Neuronal stem cell (in vitro differentiated cells): ENCODE measurements around the gene ZNF592.
A peak's percentile ranks its signal among the peaks of the same experiment; 100 is the strongest.

Source experiments
- DNase-seq: peaks from one replicate; pipeline ENCODE4 v3.0.0-alpha.2; 2013; ENCODE audit warnings: low spot score
- H2AFZ ChIP-seq: one replicate; pipeline ENCODE4 v1.6.1; 2013; ENCODE audit warnings: mild to moderate bottlenecking, low read length, inconsistent platforms
- H2AK5ac ChIP-seq: 2 replicates; pipeline ENCODE4 v1.6.1; 2013; ENCODE audit warnings: low read depth, mild to moderate bottlenecking, inconsistent platforms, low read length, moderate library complexity, mixed read lengths
- H2BK120ac ChIP-seq: 2 replicates; pipeline ENCODE4 v1.6.1; 2013; ENCODE audit warnings: low read depth, mild to moderate bottlenecking, inconsistent platforms, low read length, moderate library complexity, mixed read lengths
- H2BK12ac ChIP-seq: one replicate; pipeline ENCODE4 v1.6.1; 2013; ENCODE audit warnings: low read length, inconsistent platforms
- H2BK15ac ChIP-seq: 2 replicates; pipeline ENCODE4 v1.6.1; 2013; ENCODE audit warnings: mild to moderate bottlenecking, low read length, inconsistent platforms, mixed read lengths
- H2BK5ac ChIP-seq: one replicate; pipeline ENCODE4 v1.6.1; 2013; ENCODE audit warnings: inconsistent platforms, mild to moderate bottlenecking, low read length, moderate library complexity
- H3K14ac ChIP-seq: one replicate; pipeline ENCODE4 v1.6.1; 2013; ENCODE audit warnings: low read length, inconsistent platforms
- H3K18ac ChIP-seq: 2 replicates; pipeline ENCODE4 v1.6.1; 2013; ENCODE audit warnings: low read length, inconsistent platforms
- H3K23ac ChIP-seq: 2 replicates; pipeline ENCODE4 v1.6.1; 2013; ENCODE audit warnings: low read depth, mild to moderate bottlenecking, mixed read lengths, low read length, inconsistent platforms; ENCODE audit not compliant: poor library complexity
- H3K27ac ChIP-seq: replicated peaks from 3 replicates; pipeline ENCODE4 v1.5.1; 2013; ENCODE audit warnings: low read length, inconsistent platforms
- H3K27me3 ChIP-seq, 3 experiments: 2 replicates each; pipeline ENCODE4 v1.6.1; 2013; ENCODE audit warnings: low read length in 3 of 3, mild to moderate bottlenecking in 2 of 3, inconsistent platforms in 1 of 3, low read depth in 1 of 3, mixed read lengths in 1 of 3, moderate library complexity in 1 of 3; ENCODE audit not compliant: control insufficient read depth in 3 of 3, insufficient read depth in 3 of 3
- H3K36me3 ChIP-seq, 2 donors: replicated peaks in 1 of 2; 2 replicates each; pipeline ENCODE4 v1.6.1; 2013; ENCODE audit warnings: low read length in 2 of 2; ENCODE audit not compliant: control insufficient read depth in 2 of 2, insufficient read depth in 2 of 2
- H3K4ac ChIP-seq: 2 replicates; pipeline ENCODE4 v1.6.1; 2013; ENCODE audit warnings: inconsistent platforms, mild to moderate bottlenecking, low read length, moderate library complexity
- H3K4me1 ChIP-seq, 2 donors: 1 replicate in 1 of 2; 2 replicates in 1 of 2; pipeline ENCODE4 v1.6.1; 2013; ENCODE audit warnings: low read length in 2 of 2, low read depth in 1 of 2; ENCODE audit not compliant: control insufficient read depth in 2 of 2, insufficient read depth in 1 of 2
- H3K4me2 ChIP-seq: one replicate; pipeline ENCODE4 v1.6.1; 2013; ENCODE audit warnings: mild to moderate bottlenecking, low read length, inconsistent platforms; ENCODE audit not compliant: insufficient read depth, poor library complexity, severe bottlenecking
- H3K4me3 ChIP-seq, 2 donors: 2 replicates each; pipeline ENCODE4 v1.5.1; 2013; ENCODE audit warnings: low read length in 2 of 2, mild to moderate bottlenecking in 2 of 2, inconsistent platforms in 1 of 2, moderate library complexity in 1 of 2
- H3K79me1 ChIP-seq: one replicate; pipeline ENCODE4 v1.6.1; 2013; ENCODE audit warnings: low read depth, mild to moderate bottlenecking, inconsistent platforms, low read length, moderate library complexity
- H3K9ac ChIP-seq: one replicate; pipeline ENCODE4 v1.6.1; 2013; ENCODE audit warnings: mild to moderate bottlenecking, low read depth, low read length, inconsistent platforms; ENCODE audit not compliant: poor library complexity
- H3K9me3 ChIP-seq, 2 donors: replicated peaks in 1 of 2; 2 replicates each; pipeline versions ENCODE3 to v1.6.1; 2013; ENCODE audit warnings: low read length in 2 of 2, mild to moderate bottlenecking in 2 of 2, inconsistent platforms in 1 of 2, low read depth in 1 of 2, mixed read lengths in 1 of 2, moderate library complexity in 1 of 2; ENCODE audit not compliant: control insufficient read depth in 2 of 2, insufficient read depth in 1 of 2
- H4K8ac ChIP-seq: one replicate; pipeline ENCODE4 v1.6.1; 2013; ENCODE audit warnings: low read depth, mild to moderate bottlenecking, inconsistent platforms, low read length, moderate library complexity
- H4K91ac ChIP-seq: one replicate; pipeline ENCODE4 v1.6.1; 2013; ENCODE audit warnings: low read length, low read depth, mild to moderate bottlenecking, inconsistent platforms; ENCODE audit not compliant: poor library complexity
- WGBS, 2 donors: extraction: QIAGEN DNeasy Blood & Tissue Kit; methylation state at CpG; one replicate each; pipeline ENCODE4 v1.1.7; 2013; ENCODE audit warnings: missing lambda C conversion rate in 2 of 2, mixed read lengths in 1 of 2; ENCODE audit not compliant: insufficient read length in 2 of 2, insufficient replicate concordance in 1 of 2; ENCODE audit errors: extremely low coverage in 2 of 2; 5-methylcytosine and 5-hydroxymethylcytosine counted together

The ZNF592 gene

DNA sequence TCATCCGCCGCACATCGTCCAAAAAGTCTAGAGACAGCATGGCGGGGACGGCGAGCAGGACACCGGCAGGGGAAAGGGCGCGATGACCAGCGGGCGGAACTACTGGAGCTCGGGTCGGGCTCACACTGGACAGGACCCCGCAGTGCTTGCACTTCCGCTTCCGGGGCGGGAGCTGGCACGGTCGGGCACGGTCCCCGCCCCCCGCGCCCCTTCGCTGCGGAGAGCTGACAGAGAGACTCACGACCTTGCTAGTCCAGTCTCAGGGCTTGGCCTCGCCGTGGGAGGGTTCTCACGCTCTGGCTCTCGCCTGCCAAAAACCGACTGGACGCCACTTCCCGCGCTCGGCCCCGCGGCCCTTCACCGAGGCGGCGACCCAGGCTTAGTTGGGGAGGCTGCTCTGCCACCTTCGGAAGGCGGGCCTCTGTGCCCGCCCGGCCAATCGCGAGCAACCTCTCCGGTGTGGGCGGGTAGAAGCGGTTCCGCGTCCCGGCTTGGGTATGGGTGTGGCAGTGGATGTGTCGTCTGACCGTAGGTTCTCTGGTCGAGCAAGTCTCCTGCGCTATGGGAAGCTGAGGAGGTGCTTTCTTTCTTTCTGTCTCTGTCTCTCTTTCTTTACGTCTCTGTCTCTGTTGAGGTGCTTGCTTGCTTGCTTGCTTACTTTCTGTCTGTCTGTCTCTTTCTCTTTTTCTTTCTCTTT lies 32.2 kb upstream of the ZNF592 start, which contains the start of gene SEC11A:
TSS of gene SEC11A (minus strand) at position 104 of the 697 bp plus-strand sequence. CDS start at position 40, 64 bp downstream.
- Histone ChIP-seq H3K27ac (peak within 1 kb of the TSS; percentile 96), H3K27me3 (no peaks in the 10 kb centered on the region), H4K8ac (no peak within 1 kb of the TSS), H2BK120ac (no peak within 1 kb of the TSS), H3K4me1 (peaks cover 0 to 5% of the 10 kb centered on the region in 2 donors), H3K79me1 (no peaks in the 10 kb centered on the region), H4K91ac (no peak within 1 kb of the TSS), H3K4me3 (peak within 1 kb of the TSS; percentile 82 to 98), H2AK5ac (no peak within 1 kb of the TSS), H2BK5ac (peak within 1 kb of the TSS; percentile 97), H3K9me3 (peaks cover 0 to 4% of the 10 kb centered on the region in 2 donors), H3K36me3 (peaks cover 0 to 23% of the 10 kb centered on the region in 2 donors), H3K4me2 (peak within 1 kb of the TSS; percentile 76), H2AFZ (peak within 1 kb of the TSS; percentile 98), H3K9ac (peak within 1 kb of the TSS; percentile 98), H3K4ac (no peak within 1 kb of the TSS), H3K23ac (peak within 1 kb of the TSS; percentile 96), H3K14ac (no peak within 1 kb of the TSS), H2BK15ac (no peak within 1 kb of the TSS), H2BK12ac (no peak within 1 kb of the TSS), H3K18ac (peak within 1 kb of the TSS; percentile 99)
- no CpG with 5 or more reads among the region's 57 CpGs for WGBS, 2 donors
- DNase-seq = peak; percentile 89

DNA sequence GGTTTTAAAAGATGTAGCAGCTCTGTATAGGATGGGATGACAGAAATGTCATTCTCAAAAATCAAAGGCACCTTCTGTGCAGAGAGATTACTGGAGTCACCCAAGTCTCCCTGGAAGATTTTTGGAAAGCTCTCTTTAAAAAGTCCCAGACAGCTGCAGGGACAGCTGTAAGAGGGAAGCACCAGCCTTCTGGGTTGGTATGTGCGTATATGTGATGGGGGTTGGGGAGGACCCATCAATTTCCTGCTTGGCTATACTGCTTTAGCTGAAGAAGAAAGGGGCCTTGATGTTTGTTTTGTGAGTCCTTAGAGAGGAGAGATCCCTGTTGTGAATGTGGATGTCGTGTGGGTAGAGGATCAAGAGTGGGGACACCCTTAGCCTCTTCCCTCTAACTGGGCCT lies 27.0 kb upstream of the ZNF592 start:
- no peak overlapping the region for H4K91ac ChIP-seq
- no peak overlapping the region for H2BK120ac ChIP-seq
- H3K27me3 ChIP-seq = no peaks in the 10 kb centered on the region
- no peak overlapping the region for H2BK12ac ChIP-seq
- H3K9ac ChIP-seq = no peak overlapping the region
- DNase-seq = no peak
- H3K23ac ChIP-seq = no peak overlapping the region
- H4K8ac ChIP-seq = no peak overlapping the region
- H2BK5ac ChIP-seq = no peak overlapping the region
- H3K4me2 ChIP-seq = no peak overlapping the region
- WGBS, 2 donors = no CpG with 5 or more reads among the region's 2 CpGs
- H2AK5ac ChIP-seq = no peak overlapping the region
- H3K79me1 ChIP-seq = no peaks in the 10 kb centered on the region
- peak overlapping the region; percentile 36 for H2AFZ ChIP-seq
- no peak overlapping the region for H3K4me3 ChIP-seq
- no peak overlapping the region for H3K4ac ChIP-seq
- H3K36me3 ChIP-seq = no peaks in the 10 kb centered on the region
- no peak overlapping the region for H3K14ac ChIP-seq
- H2BK15ac ChIP-seq = no peak overlapping the region
- H3K27ac ChIP-seq = no peak overlapping the region
- H3K18ac ChIP-seq = no peak overlapping the region
- no peaks in the 10 kb centered on the region for H3K9me3 ChIP-seq
- peaks cover 0 to 4% of the 10 kb centered on the region in 2 donors for H3K4me1 ChIP-seq

DNA sequence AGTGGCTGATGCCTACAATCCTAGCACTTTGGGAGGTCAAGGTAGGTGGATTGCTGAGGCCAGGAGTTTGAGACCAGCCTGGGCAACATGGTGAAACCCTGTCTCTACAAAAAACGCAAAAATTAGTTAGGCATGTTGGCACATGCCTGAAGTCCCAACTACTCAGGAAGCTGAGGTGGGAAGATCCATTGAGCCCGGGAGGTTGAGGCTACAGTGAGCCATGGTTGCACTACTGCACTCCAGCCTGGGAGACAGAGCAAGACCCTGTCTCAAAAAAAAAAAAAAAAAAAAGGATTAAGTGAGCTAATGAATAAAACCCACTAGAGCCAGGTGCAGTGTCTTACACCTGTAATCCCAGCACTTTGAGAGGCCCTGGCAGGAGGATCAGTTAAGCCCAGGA lies 25.8 kb upstream of the ZNF592 start:
- no peak overlapping the region for H3K18ac ChIP-seq
- no peak overlapping the region for H2BK15ac ChIP-seq
- no peak for DNase-seq
- peak overlapping the region; percentile 75 for H3K14ac ChIP-seq
- H2BK5ac ChIP-seq = no peak overlapping the region
- no peak overlapping the region for H3K4me2 ChIP-seq
- no CpG with 5 or more reads among the region's 2 CpGs for WGBS, 2 donors
- H4K91ac ChIP-seq = no peak overlapping the region
- H2BK120ac ChIP-seq = no peak overlapping the region
- no peak overlapping the region for H3K27ac ChIP-seq
- no peak overlapping the region for H2BK12ac ChIP-seq
- H3K9me3 ChIP-seq = no peaks in the 10 kb centered on the region
- H2AFZ ChIP-seq = no peak overlapping the region
- no peaks in the 10 kb centered on the region for H3K27me3 ChIP-seq
- H3K36me3 ChIP-seq = no peaks in the 10 kb centered on the region
- H3K9ac ChIP-seq = no peak overlapping the region
- no peak overlapping the region for H3K4me3 ChIP-seq
- no peaks in the 10 kb centered on the region for H3K79me1 ChIP-seq
- H3K4ac ChIP-seq = no peak overlapping the region
- H4K8ac ChIP-seq = no peak overlapping the region
- H2AK5ac ChIP-seq = no peak overlapping the region
- no peaks in the 10 kb centered on the region for H3K4me1 ChIP-seq
- no peak overlapping the region for H3K23ac ChIP-seq

DNA sequence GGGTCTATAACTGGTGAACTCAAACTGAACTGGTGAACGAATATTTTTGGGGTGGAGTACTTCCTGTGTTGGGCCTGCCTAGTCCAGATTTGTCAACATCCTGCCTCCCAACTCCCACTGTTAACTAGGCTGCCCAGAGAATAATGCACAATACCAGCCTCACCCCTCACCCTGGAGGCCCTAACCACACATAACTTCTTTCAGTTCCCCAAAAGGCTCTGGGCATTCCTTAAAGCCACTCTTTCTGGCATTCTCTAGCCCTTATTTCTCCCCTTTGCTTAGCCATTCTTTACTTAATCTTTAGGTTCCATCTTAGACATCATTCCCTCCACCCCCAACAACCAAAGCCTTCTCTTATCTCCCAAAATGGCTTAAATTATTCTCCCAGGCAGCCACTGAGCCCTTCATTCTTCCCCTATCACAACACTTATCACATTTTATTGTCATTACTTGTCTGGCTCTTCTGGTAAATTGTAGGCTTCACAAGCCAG lies 23.3 kb upstream of the ZNF592 start:
- Histone ChIP-seq H2AFZ (peak overlapping the region; percentile 43), H3K18ac (no peak overlapping the region), H3K9ac (no peak overlapping the region), H3K4me1 (no peaks in the 10 kb centered on the region), H4K91ac (no peak overlapping the region), H3K4me3 (no peak overlapping the region), H3K36me3 (no peaks in the 10 kb centered on the region), H4K8ac (no peak overlapping the region), H2AK5ac (no peak overlapping the region), H2BK120ac (no peak overlapping the region), H2BK15ac (no peak overlapping the region), H3K4ac (no peak overlapping the region), H3K79me1 (no peaks in the 10 kb centered on the region), H3K27me3 (no peaks in the 10 kb centered on the region), H2BK5ac (no peak overlapping the region), H3K27ac (no peak overlapping the region), H2BK12ac (no peak overlapping the region), H3K23ac (no peak overlapping the region), H3K9me3 (no peaks in the 10 kb centered on the region), H3K4me2 (no peak overlapping the region), H3K14ac (no peak overlapping the region)
- DNase-seq = no peak
- no CpG with 5 or more reads among the region's 1 CpG for WGBS, 2 donors
